ENCODE measurements around the gene ZNF784.

The ZNF784 gene

GRCh38 chr19:55652311-55653128 lies 28.2 kb upstream of the ZNF784 start:
- Histone ChIP-seq H3K4me3 (ENCODE audit: low read length) (no peak overlapping the region), H3K9me3 (ENCODE audit: low read length) (no peaks in the 10 kb centered on the region), H2AFZ (ENCODE audit: low read depth, low read length) (no peak overlapping the region), H3K4me1 (ENCODE audit: insufficient read depth, low read length) (peaks cover 29% of the 10 kb centered on the region), H3K36me3 (ENCODE audit: insufficient read depth, low read length) (peaks cover 8% of the 10 kb centered on the region), H3K27me3 (ENCODE audit: insufficient read depth, low read length) (no peaks in the 10 kb centered on the region)

DNA sequence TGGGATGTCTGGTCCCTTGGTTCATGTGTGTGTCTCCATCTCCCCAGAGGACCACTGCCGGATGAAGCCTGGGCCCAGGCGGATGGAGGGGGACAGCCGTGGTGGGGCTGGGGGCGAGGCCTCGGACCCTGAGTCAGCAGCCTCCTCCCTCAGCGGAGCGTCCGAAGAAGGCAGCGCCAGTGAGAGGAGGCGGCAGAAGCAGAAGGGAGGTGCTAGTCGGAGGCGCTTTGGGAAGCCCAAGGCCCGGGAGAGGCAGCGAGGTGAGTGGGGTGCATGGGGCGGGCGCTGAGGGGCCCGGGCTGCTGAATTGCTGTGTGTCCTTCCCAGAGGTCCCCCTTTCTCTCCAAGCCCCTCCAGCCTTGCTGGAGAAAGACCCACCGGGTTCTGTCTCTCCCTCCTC lies 26.9 kb upstream of the ZNF784 start:
- H3K4me3 ChIP-seq (ENCODE audit: low read length) = no peak overlapping the region
- H3K9me3 ChIP-seq (ENCODE audit: low read length) = no peaks in the 10 kb centered on the region
- peaks cover 8% of the 10 kb centered on the region for H3K36me3 ChIP-seq (ENCODE audit: insufficient read depth, low read length)
- H2AFZ ChIP-seq (ENCODE audit: low read depth, low read length) = no peak overlapping the region
- H3K27me3 ChIP-seq (ENCODE audit: insufficient read depth, low read length) = no peaks in the 10 kb centered on the region
- H3K4me1 ChIP-seq (ENCODE audit: insufficient read depth, low read length) = peaks cover 23% of the 10 kb centered on the region

GRCh38 chr19:55650602-55651230 lies 26.4 kb upstream of the ZNF784 start:
- no peaks in the 10 kb centered on the region for H3K27me3 ChIP-seq (ENCODE audit: insufficient read depth, low read length)
- peaks cover 8% of the 10 kb centered on the region for H3K36me3 ChIP-seq (ENCODE audit: insufficient read depth, low read length)
- H3K4me1 ChIP-seq (ENCODE audit: insufficient read depth, low read length) = peaks cover 18% of the 10 kb centered on the region
- H3K9me3 ChIP-seq (ENCODE audit: low read length) = no peaks in the 10 kb centered on the region
- no peak overlapping the region for H2AFZ ChIP-seq (ENCODE audit: low read depth, low read length)
- H3K4me3 ChIP-seq (ENCODE audit: low read length) = no peak overlapping the region

- no peak overlapping the region for H2AFZ ChIP-seq (ENCODE audit: low read depth, low read length)
- peaks cover 14% of the 10 kb centered on the region for H3K36me3 ChIP-seq (ENCODE audit: insufficient read depth, low read length)
- H3K4me1 ChIP-seq (ENCODE audit: insufficient read depth, low read length) = peaks cover 16% of the 10 kb centered on the region
- no peaks in the 10 kb centered on the region for H3K9me3 ChIP-seq (ENCODE audit: low read length)
- no peaks in the 10 kb centered on the region for H3K27me3 ChIP-seq (ENCODE audit: insufficient read depth, low read length)
- H3K4me3 ChIP-seq (ENCODE audit: low read length) = no peak overlapping the region
Measured at GRCh38 chr19:55650126-55650557, 25.8 kb upstream of the ZNF784 start.

- Histone ChIP-seq H3K9me3 (ENCODE audit: low read length) (no peaks in the 10 kb centered on the region), H3K36me3 (ENCODE audit: insufficient read depth, low read length) (peaks cover 20% of the 10 kb centered on the region), H2AFZ (ENCODE audit: low read depth, low read length) (no peak overlapping the region), H3K4me3 (ENCODE audit: low read length) (no peak overlapping the region), H3K27me3 (ENCODE audit: insufficient read depth, low read length) (no peaks in the 10 kb centered on the region), H3K4me1 (ENCODE audit: insufficient read depth, low read length) (peaks cover 20% of the 10 kb centered on the region)
Measured at GRCh38 chr19:55649268-55650125, 25.1 kb upstream of the ZNF784 start.

DNA sequence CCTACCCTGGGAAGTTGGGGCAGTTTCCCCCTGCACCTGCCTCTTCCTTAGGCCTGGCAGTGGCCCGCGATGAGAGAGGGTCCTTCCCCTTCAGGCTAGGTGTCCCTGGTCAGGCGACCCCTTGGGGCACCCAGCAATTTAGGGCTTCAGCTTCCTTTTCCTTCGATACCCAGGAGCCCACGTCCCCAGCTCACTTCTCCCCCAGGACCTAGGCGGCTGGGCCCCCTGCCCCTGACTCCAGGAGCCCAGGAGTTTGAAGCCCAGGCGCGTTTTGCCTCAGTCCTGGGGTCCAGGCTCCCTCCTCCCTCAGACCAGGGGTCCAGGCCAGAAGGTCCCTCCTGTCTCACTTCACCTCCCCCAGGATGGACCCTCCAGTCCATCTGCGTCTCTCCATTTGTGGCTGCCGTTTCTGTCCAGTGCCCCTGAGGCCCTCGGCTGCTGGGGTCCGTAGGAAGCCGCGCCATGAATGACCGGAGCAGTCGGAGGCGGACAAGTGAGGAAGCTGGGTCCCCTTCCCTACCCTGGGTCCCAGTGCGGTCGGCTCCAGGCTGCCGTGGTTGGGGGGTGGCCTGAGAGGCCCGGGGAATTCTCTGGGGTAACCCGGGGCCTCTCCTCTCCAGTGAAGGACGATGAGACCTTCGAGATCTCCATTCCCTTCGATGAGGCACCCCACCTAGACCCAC lies 24.4 kb upstream of the ZNF784 start:
- peaks cover 27% of the 10 kb centered on the region for H3K4me1 ChIP-seq (ENCODE audit: insufficient read depth, low read length)
- peaks cover 22% of the 10 kb centered on the region for H3K36me3 ChIP-seq (ENCODE audit: insufficient read depth, low read length)
- H2AFZ ChIP-seq (ENCODE audit: low read depth, low read length) = peak overlapping the region; percentile 58
- H3K4me3 ChIP-seq (ENCODE audit: low read length) = peak overlapping the region; percentile 67
- no peaks in the 10 kb centered on the region for H3K27me3 ChIP-seq (ENCODE audit: insufficient read depth, low read length)
- H3K9me3 ChIP-seq (ENCODE audit: low read length) = no peaks in the 10 kb centered on the region

- peak within 1 kb of the TSS; percentile 67 for H3K4me3 ChIP-seq (ENCODE audit: low read length)
- H3K4me1 ChIP-seq (ENCODE audit: insufficient read depth, low read length) = peaks cover 31% of the 10 kb centered on the region
- peaks cover 22% of the 10 kb centered on the region for H3K36me3 ChIP-seq (ENCODE audit: insufficient read depth, low read length)
- H3K9me3 ChIP-seq (ENCODE audit: low read length) = no peaks in the 10 kb centered on the region
- H3K27me3 ChIP-seq (ENCODE audit: insufficient read depth, low read length) = no peaks in the 10 kb centered on the region
- peak within 1 kb of the TSS; percentile 58 for H2AFZ ChIP-seq (ENCODE audit: low read depth, low read length)
Measured at GRCh38 chr19:55647732-55648584, 23.6 kb upstream of the ZNF784 start, which contains the start of gene CCDC106. TSS of gene CCDC106 (plus strand) at chr19:55648212. CDS start at chr19:55649047, 835 bp downstream.

- Histone ChIP-seq H3K27me3 (ENCODE audit: insufficient read depth, low read length) (no peaks in the 10 kb centered on the region), H3K36me3 (ENCODE audit: insufficient read depth, low read length) (peaks cover 21% of the 10 kb centered on the region), H3K4me3 (ENCODE audit: low read length) (peak overlapping the region; percentile 67), H3K4me1 (ENCODE audit: insufficient read depth, low read length) (peaks cover 40% of the 10 kb centered on the region), H2AFZ (ENCODE audit: low read depth, low read length) (no peak overlapping the region), H3K9me3 (ENCODE audit: low read length) (no peaks in the 10 kb centered on the region)
Measured at GRCh38 chr19:55646889-55647731, 22.7 kb upstream of the ZNF784 start.

DNA sequence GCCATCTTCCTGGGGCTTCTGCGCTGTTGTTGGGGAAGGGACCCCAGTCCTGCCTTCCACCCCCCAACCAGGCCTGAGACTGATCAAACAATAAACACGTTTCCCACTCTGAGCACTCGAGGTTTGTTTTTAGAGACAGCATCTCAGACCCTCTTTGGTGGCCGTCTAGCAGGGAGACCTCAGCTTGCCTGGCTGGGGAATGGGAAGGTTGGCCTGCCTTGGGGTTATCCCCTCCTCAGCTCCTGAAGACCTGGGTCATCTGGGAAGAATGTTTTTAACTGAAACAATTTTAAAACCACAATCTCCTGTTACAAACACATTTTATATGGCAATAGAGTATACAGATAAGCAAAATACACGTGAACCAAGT lies 21.1 kb upstream of the ZNF784 start:
- Histone ChIP-seq H3K9me3 (ENCODE audit: low read length) (no peaks in the 10 kb centered on the region), H2AFZ (ENCODE audit: low read depth, low read length) (no peak overlapping the region), H3K36me3 (ENCODE audit: insufficient read depth, low read length) (peaks cover 14% of the 10 kb centered on the region), H3K4me3 (ENCODE audit: low read length) (no peak overlapping the region), H3K27me3 (ENCODE audit: insufficient read depth, low read length) (no peaks in the 10 kb centered on the region), H3K4me1 (ENCODE audit: insufficient read depth, low read length) (peaks cover 43% of the 10 kb centered on the region)

GRCh38 chr19:55644842-55645511 lies 20.6 kb upstream of the ZNF784 start:
- peak overlapping the region; percentile 88 for H3K4me3 ChIP-seq (ENCODE audit: low read length)
- H3K9me3 ChIP-seq (ENCODE audit: low read length) = no peaks in the 10 kb centered on the region
- peaks cover 48% of the 10 kb centered on the region for H3K4me1 ChIP-seq (ENCODE audit: insufficient read depth, low read length)
- H3K27me3 ChIP-seq (ENCODE audit: insufficient read depth, low read length) = no peaks in the 10 kb centered on the region
- no peak overlapping the region for H2AFZ ChIP-seq (ENCODE audit: low read depth, low read length)
- H3K36me3 ChIP-seq (ENCODE audit: insufficient read depth, low read length) = peaks cover 14% of the 10 kb centered on the region
